H1 (cell line): ENCODE measurements around the gene HIPK3. TPM values are rescaled to one million over a fixed set of nuclear protein-coding genes. Genes with fewer than 3 reads are reported as not detected.

Experiments
- polyA plus RNA-seq, 7 experiments: library from polyadenylated mRNA; depleted of rRNA in 3 of 7; stranded (reverse) in 5 of 7; unstranded in 2 of 7; fragments of >200 nt in 5 of 7; fragments of 200-250 nt in 2 of 7; gene quantifications; 1 replicate in 5 of 7; 2 replicates in 1 of 7; 4 replicates in 1 of 7; pipeline versions ENCODE4 v1.2.1 to v1.2.3, GENCODE V29; 2011 to 2013; ENCODE audit warnings: missing spikeins in 2 of 7, mixed read lengths in 2 of 7
- total RNA-seq: library from RNA; stranded (reverse); fragmentation: NEBNext Ultra II Directional; extraction: Animal tissue kit (Norgen Biotek cat#: 25700); gene quantifications from 2 replicates; pipeline ENCODE4 v1.2.1, GENCODE V29; 2021
- TF ChIP-seq, protein P1 (sequence below): fragments of 300-600 bp; sonication (generic); IDR thresholded peaks from 2 replicates; pipeline ENCODE4 v1.7.1; 2012; ENCODE audit warnings: low read length, moderate library complexity, mild to moderate bottlenecking, inconsistent platforms; ENCODE audit not compliant: insufficient replicate concordance

HIPK3 gene
- total and polyA plus RNA-seq, 2 of the 8 experiments (the other 6 are each of a cell fraction or from before 2014, with no cell fraction given): 5.0 to 22.3 TPM

DNA sequence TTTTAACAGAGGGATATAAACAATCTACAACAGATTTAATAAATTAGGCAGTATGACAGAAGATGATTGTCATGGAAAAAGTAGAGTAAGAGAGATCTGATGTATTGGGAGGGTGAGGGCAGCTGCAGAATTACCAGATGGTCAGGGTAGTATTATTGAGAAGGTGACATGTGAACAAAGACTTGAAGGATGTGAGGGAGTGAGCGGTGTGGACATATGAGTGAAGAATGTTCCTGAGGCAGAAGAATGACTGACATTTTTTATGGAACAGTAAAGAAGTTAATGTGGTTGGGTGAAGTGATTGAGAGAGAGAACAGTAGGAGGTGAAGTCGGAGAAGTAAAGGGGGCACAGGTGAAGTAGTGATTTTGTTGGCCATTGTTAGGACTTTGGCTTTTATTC lies 42.4 kb upstream of the HIPK3 start (continued):
- TF ChIP-seq, protein P1, sequence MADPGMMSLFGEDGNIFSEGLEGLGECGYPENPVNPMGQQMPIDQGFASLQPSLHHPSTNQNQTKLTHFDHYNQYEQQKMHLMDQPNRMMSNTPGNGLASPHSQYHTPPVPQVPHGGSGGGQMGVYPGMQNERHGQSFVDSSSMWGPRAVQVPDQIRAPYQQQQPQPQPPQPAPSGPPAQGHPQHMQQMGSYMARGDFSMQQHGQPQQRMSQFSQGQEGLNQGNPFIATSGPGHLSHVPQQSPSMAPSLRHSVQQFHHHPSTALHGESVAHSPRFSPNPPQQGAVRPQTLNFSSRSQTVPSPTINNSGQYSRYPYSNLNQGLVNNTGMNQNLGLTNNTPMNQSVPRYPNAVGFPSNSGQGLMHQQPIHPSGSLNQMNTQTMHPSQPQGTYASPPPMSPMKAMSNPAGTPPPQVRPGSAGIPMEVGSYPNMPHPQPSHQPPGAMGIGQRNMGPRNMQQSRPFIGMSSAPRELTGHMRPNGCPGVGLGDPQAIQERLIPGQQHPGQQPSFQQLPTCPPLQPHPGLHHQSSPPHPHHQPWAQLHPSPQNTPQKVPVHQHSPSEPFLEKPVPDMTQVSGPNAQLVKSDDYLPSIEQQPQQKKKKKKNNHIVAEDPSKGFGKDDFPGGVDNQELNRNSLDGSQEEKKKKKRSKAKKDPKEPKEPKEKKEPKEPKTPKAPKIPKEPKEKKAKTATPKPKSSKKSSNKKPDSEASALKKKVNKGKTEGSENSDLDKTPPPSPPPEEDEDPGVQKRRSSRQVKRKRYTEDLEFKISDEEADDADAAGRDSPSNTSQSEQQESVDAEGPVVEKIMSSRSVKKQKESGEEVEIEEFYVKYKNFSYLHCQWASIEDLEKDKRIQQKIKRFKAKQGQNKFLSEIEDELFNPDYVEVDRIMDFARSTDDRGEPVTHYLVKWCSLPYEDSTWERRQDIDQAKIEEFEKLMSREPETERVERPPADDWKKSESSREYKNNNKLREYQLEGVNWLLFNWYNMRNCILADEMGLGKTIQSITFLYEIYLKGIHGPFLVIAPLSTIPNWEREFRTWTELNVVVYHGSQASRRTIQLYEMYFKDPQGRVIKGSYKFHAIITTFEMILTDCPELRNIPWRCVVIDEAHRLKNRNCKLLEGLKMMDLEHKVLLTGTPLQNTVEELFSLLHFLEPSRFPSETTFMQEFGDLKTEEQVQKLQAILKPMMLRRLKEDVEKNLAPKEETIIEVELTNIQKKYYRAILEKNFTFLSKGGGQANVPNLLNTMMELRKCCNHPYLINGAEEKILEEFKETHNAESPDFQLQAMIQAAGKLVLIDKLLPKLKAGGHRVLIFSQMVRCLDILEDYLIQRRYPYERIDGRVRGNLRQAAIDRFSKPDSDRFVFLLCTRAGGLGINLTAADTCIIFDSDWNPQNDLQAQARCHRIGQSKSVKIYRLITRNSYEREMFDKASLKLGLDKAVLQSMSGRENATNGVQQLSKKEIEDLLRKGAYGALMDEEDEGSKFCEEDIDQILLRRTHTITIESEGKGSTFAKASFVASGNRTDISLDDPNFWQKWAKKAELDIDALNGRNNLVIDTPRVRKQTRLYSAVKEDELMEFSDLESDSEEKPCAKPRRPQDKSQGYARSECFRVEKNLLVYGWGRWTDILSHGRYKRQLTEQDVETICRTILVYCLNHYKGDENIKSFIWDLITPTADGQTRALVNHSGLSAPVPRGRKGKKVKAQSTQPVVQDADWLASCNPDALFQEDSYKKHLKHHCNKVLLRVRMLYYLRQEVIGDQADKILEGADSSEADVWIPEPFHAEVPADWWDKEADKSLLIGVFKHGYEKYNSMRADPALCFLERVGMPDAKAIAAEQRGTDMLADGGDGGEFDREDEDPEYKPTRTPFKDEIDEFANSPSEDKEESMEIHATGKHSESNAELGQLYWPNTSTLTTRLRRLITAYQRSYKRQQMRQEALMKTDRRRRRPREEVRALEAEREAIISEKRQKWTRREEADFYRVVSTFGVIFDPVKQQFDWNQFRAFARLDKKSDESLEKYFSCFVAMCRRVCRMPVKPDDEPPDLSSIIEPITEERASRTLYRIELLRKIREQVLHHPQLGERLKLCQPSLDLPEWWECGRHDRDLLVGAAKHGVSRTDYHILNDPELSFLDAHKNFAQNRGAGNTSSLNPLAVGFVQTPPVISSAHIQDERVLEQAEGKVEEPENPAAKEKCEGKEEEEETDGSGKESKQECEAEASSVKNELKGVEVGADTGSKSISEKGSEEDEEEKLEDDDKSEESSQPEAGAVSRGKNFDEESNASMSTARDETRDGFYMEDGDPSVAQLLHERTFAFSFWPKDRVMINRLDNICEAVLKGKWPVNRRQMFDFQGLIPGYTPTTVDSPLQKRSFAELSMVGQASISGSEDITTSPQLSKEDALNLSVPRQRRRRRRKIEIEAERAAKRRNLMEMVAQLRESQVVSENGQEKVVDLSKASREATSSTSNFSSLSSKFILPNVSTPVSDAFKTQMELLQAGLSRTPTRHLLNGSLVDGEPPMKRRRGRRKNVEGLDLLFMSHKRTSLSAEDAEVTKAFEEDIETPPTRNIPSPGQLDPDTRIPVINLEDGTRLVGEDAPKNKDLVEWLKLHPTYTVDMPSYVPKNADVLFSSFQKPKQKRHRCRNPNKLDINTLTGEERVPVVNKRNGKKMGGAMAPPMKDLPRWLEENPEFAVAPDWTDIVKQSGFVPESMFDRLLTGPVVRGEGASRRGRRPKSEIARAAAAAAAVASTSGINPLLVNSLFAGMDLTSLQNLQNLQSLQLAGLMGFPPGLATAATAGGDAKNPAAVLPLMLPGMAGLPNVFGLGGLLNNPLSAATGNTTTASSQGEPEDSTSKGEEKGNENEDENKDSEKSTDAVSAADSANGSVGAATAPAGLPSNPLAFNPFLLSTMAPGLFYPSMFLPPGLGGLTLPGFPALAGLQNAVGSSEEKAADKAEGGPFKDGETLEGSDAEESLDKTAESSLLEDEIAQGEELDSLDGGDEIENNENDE: no peak
